CD4-positive, alpha-beta T cell treated with Interleukin-10 for 1 hour (primary cell): ENCODE results near the gene SFXN5.
A peak's percentile ranks its signal among the peaks of the same experiment; 100 is the strongest.

Experiments
- DNase-seq: peaks from one replicate; pipeline ENCODE4 v3.0.0-alpha.2; 2020

Gene SFXN5

DNA sequence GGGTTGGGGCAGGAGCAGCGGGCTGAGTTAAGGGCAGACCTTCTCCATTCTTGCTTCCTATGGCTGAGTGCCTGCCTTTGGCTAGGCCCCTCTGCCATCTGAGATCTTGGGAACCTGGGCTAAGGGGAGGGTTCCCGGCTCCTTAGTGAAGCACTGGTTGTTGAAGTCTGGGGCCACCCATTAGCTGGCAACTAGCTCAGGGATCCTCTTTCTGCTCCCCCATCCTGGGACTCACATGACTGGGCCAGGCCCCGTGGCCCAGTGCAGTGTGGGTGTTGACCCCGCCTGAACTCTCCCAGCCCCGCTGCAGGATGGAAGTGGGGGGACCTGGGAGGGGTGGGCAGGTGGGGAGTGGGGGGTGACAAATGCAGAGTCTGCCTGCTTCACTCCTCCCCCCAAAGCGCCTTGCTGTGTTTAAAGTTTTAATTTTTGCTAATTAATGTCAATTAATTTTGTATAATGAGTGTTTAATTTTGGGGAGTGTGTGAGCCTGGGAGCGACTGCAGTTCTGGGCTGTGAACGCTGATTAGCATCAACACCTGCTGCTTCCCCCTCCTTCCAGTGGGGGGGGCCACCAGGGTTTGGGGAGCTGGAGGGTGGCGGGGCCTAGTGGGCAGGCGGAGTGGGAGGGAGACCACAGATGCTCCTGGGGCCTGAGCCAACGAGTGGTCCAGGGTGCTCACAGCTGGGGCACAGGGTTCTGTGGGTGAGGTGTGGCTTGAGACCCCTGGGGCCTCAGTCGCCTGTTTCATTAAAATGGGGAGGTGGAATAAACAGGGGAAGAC, 99.0 kb downstream of the SFXN5 start:
- no peak for DNase-seq

DNA sequence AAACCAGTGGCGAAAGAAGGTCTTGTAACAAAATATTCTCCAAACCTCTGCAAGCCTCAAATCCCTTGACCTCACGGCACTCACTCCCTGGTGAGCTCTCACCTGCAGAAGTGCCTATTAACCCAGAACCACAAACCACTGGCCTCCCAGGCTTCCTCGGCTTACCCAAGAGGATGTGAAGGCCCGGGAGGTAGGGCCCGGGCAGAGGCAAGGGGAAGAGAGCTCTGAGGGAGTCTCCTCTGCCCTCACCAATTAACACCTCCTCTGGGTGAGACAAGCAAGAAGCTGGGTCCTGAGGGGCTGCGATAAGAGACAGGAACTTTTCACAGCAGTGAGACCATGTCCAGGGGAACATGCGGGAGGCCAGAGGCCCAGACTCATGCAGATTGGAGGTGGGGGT, 100.5 kb downstream of the SFXN5 start:
- DNase-seq: no peak

- no peak for DNase-seq
Measured at GRCh38 chr2:72969706-72970105, 101.8 kb downstream of the SFXN5 start.

GRCh38 chr2:72968286-72968685, 103.2 kb downstream of the SFXN5 start:
- DNase-seq: no peak

DNA sequence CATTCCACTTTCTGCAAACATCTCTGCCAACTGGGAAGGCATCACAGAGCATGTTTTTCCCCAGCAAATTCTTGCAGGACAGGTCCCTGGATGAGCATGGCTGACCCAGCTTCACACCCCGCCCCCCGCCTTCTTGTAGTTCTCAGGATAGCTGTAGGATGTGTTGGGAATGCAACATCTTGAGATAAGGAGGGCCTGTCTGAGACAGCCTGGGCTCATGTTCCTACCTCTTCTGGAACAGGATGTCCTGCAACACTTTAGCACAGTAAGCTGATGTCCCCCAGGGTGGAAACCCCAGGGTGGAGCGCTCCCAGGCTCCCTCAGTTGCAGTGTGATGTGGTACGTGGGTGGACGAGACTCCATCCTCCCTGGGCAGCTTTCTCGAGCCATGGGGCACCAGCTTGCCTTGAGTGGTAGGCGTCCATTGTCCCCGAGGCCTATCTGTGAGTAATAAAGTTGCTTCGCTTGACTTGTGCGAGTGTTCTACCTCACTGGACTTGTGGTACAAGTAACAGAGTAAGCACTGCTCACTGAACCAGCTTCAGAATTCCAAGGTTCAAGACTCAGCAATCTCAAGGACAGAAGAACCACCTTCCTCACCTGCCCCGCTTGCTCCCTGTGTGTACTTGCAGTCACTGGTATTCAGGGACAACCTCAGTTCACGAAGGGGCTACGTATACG, 105.6 kb downstream of the SFXN5 start:
- DNase-seq: no peak

DNA sequence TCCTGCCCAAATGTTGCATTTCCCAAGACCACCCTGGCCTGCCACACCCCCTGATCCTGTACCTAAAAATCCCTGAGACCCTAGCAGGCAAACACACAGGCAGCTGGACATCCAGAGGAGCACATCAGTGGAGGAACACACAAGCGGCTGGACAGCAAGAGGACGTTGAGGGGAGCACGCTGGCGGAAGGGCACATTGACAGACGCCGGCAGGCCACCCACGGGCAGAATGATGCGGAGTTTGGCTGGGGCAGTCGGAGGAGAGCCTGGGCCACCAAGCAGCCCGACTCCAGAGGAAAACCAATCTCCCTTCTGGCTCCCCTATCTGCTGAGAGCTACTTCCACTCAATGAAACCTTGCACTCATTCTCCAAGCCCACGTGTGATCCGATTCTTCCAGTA, 106.5 kb downstream of the SFXN5 start:
- DNase-seq: no peak

GRCh38 chr2:72964146-72964525, 107.4 kb downstream of the SFXN5 start:
- no peak for DNase-seq

DNA sequence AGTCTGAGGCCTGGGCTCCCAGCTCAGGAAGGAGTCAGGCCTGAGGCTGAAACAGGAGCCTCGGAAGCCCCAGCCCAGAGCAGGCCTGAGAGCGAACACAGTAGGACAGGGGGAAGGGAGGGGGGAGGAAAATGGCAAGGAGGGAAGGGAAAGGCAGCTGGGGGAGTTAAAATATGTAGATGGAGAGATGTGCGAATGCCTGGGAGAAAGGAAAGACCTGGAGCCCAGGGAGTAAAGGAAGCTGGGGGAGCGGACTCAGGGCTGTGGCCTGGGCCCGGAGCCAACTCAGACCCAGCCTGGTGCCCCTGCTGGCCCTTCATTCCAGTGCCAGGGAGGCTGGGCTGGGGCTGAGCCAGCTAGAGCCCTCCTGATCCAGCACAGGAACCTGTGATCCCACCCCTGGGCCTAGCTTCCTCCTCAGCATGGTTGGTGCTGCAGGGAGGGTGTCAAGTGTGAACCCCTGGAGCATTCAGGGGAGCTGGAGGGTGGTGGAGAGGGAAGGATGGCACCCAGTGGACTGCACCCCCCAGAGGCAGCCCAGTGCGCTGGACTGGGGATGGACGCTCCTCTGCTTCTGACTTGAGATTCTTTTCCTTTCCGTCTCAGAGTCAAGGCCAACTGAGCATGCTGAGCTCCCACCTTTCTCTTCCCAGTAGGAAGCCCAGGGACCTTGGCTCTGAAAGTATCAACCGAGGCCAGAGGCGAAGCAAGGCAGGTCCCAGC, 107.9 kb downstream of the SFXN5 start:
- no peak for DNase-seq

DNA sequence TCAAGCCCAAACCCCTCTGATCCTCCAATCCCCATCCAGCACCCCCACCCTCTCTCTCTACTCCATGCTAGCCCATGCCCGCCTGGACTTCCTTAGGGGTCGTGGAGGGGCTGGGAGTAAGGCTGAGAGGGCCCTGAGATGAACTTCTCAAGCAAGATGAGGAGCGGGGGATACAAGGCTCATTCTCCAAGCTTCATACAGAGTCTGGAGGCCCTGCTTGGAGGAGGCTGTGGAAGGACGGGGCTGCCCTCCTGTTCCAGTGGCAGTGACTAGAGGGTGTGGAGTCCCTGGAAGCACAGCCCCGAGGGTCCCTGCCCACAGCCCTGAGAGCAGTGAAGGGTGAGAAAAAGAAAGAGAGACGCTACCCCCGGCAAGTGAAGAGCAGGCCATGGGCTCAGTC, 108.6 kb downstream of the SFXN5 start:
- no peak for DNase-seq

GRCh38 chr2:72961853-72962468, 109.6 kb downstream of the SFXN5 start:
- DNase-seq: no peak

DNA sequence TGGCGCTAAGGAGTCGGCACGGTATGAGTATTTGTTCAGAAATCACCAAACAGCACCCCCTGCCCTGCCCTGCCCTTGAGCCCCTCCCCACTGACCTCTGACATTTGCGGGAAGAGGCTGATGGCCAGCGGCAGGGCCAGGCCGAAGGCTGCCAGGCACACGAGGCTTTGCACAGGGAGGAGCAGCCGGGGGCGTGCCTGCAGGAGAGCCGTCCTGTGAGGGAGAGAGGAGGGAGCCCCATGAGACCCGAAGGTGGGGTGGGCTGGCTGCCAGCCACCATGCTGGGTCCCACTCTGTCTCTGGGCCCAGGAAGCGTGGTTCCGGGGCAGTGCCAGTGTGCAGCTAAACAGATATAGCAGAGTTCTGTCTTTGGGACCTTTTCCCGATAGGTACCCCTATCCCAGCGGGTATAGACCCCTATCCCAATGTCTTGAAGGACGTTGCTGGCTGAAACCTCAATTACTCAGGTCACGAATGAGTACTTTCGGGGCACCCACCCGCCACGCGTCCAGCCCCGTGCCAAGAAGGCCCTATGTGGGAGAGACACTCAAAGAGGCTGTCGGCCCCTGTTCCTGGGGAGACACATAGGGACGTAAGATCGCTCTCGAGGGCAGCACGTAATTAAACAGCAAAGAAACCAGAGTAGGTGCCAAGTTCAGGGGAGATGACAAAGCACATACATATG, 110.3 kb downstream of the SFXN5 start:
- no peak for DNase-seq

GRCh38 chr2:72959995-72960981, 111.2 kb downstream of the SFXN5 start:
- no peak for DNase-seq

- DNase-seq: no peak
Measured at GRCh38 chr2:72959554-72959953, 112.0 kb downstream of the SFXN5 start.

DNA sequence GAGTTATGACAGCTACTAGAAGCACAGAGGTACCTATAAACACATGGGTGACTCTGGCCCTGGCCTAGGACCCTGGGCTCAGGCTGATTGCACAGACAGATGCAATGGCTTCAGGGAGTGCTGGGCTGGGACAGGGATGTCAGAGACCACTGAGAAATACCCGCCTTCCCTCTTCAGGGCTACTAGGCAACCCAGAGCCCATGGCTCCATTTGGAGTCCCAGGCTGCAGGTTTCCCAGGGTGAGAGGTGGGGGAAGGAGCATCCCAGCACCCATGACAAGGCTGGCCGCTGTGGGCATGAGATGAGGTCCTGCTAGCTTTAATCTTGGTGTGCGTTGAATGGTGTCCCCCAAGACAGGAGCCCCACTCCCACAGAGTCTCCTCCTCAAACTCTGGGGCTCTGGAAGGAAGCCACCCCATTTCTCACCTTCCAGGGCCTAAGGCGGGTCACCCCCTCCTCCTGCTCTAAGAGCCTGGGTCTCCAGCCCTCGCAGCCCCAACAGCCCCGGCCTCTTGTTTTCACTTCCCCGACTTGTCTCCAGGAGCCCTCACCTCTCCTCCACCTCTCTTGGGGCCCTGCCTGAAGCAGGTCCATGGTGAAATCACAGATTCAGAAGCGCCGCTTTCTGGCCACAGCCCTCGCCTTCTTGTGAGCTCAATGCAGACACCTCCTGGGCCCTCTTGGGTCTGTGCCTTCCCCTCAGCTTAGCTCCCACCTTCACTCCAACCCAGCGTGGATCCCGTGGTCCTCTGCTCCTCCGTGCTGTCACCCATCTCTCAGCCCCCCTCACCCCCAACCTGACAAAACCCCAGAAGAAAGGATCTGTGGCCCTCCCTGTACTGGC, 112.7 kb downstream of the SFXN5 start:
- no peak for DNase-seq

DNA sequence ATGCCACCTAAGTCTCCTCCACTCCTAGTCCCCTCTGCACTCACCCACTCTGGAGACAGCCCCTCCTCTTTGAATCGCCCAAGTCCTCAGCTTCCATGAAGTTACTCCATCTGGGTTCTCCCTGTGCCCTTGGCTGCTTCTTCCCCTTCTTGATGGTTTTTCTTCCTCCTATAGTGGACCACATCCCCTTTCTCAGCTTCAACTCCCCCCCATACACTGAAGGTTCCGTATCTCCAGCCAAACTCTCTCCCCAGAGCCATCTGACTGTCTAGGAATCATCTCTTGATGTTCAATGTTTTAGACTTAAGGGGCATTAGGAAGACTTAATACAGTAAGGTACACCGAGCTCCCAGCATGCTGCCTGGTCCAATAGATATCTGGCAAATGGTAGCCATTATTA, 114.6 kb downstream of the SFXN5 start:
- no peak for DNase-seq

- DNase-seq: no peak
Measured at GRCh38 chr2:72956050-72956395, 115.5 kb downstream of the SFXN5 start.

- no peak for DNase-seq
Measured at GRCh38 chr2:72955228-72956049, 116.1 kb downstream of the SFXN5 start.

- DNase-seq: no peak
Measured at GRCh38 chr2:72954376-72955227, 116.9 kb downstream of the SFXN5 start.

DNA sequence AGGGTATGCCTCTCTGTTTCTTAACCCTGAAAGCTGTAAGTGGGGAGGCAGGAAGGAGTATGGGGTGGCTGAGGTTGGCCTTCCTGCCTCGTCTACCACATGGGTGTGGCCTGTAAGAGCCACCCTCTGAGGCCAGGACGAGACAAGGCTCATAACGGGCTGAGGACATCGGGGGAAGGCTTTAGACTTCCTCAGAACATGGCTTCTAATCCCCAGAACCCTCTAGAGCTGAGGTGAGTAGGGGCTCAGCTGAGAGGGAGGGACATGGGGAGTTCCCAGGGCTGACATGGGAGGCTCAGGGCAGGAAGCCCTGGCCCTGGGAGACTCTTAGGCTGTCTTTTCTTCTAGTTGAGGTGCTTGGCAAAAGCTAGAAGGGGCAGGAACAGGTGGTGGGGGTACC, 117.5 kb downstream of the SFXN5 start:
- DNase-seq: peak; percentile 48
